Measurements from ENCODE around the gene TGFBR2. TPM values are rescaled to one million over a fixed set of nuclear protein-coding genes. Genes with fewer than 3 reads are reported as not detected.

The TGFBR2 gene
- total and polyA plus RNA-seq, 2 experiments from 2014 or later, result 4.7 to 13.0 TPM

DNA sequence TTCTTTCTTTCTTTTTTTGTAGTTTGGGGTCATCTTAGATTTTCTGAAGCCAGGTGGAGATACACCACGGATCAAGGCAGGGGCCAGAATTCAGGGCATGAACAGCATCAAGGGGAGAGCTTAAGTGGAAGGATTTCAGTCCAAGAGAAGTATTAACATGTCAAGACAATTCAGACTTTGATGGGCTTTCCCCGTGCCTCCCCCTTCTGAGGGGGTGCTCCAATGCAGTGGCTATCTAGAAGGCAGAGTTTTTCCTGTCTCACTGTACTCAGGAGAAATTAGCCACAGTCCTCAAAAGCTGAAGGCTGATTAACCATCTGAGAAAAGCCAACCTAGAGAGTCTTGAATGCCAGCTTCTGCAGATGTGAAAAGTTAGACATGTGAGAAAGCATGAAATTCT, 127.3 kb downstream of the TGFBR2 start:
- Mint-ChIP-seq H3K4me3 (no peak overlapping the region), H3K36me3 (ENCODE audit: low read depth) (no peaks in the 10 kb centered on the region), H3K4me1 (peaks cover 8% of the 10 kb centered on the region; the same call in 2 of the 3 replicates), H3K9me3 (no peaks in the 10 kb centered on the region), H3K27ac (no peak overlapping the region), H3K27me3 (ENCODE audit: insufficient read depth, low read depth, poor library complexity) (no peaks in the 10 kb centered on the region)
- ATAC-seq (no peak), DNase-seq (ENCODE audit: low spot score) (no peak)
- no peaks in the 10 kb centered on the region for H3F3A ChIP-seq (replicated peaks; ENCODE audit: low read depth)
- no peak for TF ChIP-seq ZNF114 (CRISPR knock-in tag; IDR thresholded peaks at IDR 0.05)
- no peak for TF ChIP-seq EZH2 (IDR thresholded peaks at IDR 0.05; ENCODE audit: low read depth, unreplicated experiment)
- TF ChIP-seq STAT1 (IDR thresholded peaks at IDR 0.05; ENCODE audit: unreplicated experiment), result no peak
- H3K79me2 ChIP-seq (replicated peaks; ENCODE audit: insufficient read depth), result no peaks in the 10 kb centered on the region
- H3K4me2 ChIP-seq, result no peak overlapping the region
- no peaks in the 10 kb centered on the region for H3K4me1 ChIP-seq (ENCODE audit: insufficient read depth)
- H2AFZ ChIP-seq, result no peak overlapping the region
- no peak overlapping the region for H3K27ac ChIP-seq (ENCODE audit: low read depth)
- no peaks in the 10 kb centered on the region for H3K27me3 ChIP-seq (ENCODE audit: insufficient read depth)
- no peaks in the 10 kb centered on the region for H3K9me2 ChIP-seq (ENCODE audit: insufficient read depth)
- no peaks in the 10 kb centered on the region for H4K20me1 ChIP-seq (replicated peaks; ENCODE audit: insufficient read depth)
- no peak overlapping the region for H3K4me3 ChIP-seq
- no peaks in the 10 kb centered on the region for H3K36me3 ChIP-seq (ENCODE audit: insufficient read depth)

DNA sequence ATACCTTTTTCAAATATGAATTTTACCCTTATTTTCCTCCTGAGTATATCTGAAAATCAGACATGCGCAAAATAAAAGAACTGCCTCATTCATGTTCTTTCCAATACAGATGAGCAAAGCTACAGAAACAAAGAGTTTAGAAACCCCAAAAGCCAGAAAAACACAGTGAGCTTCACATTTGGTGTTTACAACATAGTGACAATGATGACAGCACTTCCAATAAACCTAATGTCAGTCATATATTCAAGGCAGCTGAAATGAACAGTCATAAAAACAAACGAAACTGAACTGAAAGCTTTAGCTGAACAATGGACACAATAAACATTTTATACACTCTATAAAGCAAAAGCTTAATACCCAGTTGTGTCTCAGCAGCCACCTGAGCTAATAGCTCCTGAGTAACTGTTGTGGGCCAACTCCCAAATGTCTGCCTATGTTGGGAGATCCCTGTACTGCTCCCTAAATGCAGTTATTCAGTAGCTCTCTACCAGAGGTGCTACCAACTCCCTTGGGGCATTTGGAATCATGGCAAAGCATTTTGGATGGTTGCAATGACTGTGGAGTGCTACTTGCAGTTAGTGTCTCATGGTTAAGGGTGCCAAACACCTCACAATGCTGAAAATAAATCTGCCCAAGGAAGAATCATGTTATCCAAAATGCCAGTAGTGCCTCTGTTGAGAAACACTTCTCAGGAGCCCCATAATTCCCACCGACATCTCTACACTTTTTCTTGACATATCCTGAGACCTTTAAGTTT, 131.5 kb downstream of the TGFBR2 start:
- Mint-ChIP-seq H3K9me3 (no peaks in the 10 kb centered on the region), H3K4me1 (peaks cover 6% of the 10 kb centered on the region), H3K4me3 (no peak overlapping the region), H3K27ac (no peak overlapping the region), H3K36me3 (ENCODE audit: low read depth) (no peaks in the 10 kb centered on the region), H3K27me3 (ENCODE audit: insufficient read depth, low read depth, poor library complexity) (no peaks in the 10 kb centered on the region)
- H3K4me3 ChIP-seq, result no peak overlapping the region
- no peaks in the 10 kb centered on the region for H3K79me2 ChIP-seq (replicated peaks; ENCODE audit: insufficient read depth)
- H3K4me2 ChIP-seq, result no peak overlapping the region
- H3K27me3 ChIP-seq (ENCODE audit: insufficient read depth), result no peaks in the 10 kb centered on the region
- peaks cover 4% of the 10 kb centered on the region; the same call in 1 of the 2 replicates for H3K4me1 ChIP-seq (ENCODE audit: insufficient read depth)
- no peak overlapping the region for H2AFZ ChIP-seq
- TF ChIP-seq ZNF331 (CRISPR knock-in tag; IDR thresholded peaks at IDR 0.05; ENCODE audit: low read depth) (no peak), ZNF114 (CRISPR knock-in tag; IDR thresholded peaks at IDR 0.05) (no peak), CREB1 (CRISPR knock-in tag; IDR thresholded peaks at IDR 0.05; ENCODE audit: low read depth) (no peak), NANOG (IDR thresholded peaks at IDR 0.05; ENCODE audit: borderline replicate concordance) (no peak), STAT1 (IDR thresholded peaks at IDR 0.05; ENCODE audit: unreplicated experiment) (no peak)
- TF ChIP-seq, protein P1, sequence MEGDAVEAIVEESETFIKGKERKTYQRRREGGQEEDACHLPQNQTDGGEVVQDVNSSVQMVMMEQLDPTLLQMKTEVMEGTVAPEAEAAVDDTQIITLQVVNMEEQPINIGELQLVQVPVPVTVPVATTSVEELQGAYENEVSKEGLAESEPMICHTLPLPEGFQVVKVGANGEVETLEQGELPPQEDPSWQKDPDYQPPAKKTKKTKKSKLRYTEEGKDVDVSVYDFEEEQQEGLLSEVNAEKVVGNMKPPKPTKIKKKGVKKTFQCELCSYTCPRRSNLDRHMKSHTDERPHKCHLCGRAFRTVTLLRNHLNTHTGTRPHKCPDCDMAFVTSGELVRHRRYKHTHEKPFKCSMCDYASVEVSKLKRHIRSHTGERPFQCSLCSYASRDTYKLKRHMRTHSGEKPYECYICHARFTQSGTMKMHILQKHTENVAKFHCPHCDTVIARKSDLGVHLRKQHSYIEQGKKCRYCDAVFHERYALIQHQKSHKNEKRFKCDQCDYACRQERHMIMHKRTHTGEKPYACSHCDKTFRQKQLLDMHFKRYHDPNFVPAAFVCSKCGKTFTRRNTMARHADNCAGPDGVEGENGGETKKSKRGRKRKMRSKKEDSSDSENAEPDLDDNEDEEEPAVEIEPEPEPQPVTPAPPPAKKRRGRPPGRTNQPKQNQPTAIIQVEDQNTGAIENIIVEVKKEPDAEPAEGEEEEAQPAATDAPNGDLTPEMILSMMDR (conservative IDR thresholded peaks at IDR 0.05; ENCODE audit: low read depth in 2 of 2), result no peak
- H3K9me2 ChIP-seq (ENCODE audit: insufficient read depth), result 0 out of 2 replicates have a peak, but pooled peaks cover 3% of the 10 kb centered on the region
- H3K36me3 ChIP-seq (ENCODE audit: insufficient read depth), result no peaks in the 10 kb centered on the region
- H4K20me1 ChIP-seq (replicated peaks; ENCODE audit: insufficient read depth), result no peaks in the 10 kb centered on the region
- DNase-seq (ENCODE audit: low spot score), result no peak
- no peak overlapping the region for H3K27ac ChIP-seq (ENCODE audit: low read depth)
- ATAC-seq, result no peak
- no peaks in the 10 kb centered on the region for H3F3A ChIP-seq (replicated peaks; ENCODE audit: low read depth)

DNA sequence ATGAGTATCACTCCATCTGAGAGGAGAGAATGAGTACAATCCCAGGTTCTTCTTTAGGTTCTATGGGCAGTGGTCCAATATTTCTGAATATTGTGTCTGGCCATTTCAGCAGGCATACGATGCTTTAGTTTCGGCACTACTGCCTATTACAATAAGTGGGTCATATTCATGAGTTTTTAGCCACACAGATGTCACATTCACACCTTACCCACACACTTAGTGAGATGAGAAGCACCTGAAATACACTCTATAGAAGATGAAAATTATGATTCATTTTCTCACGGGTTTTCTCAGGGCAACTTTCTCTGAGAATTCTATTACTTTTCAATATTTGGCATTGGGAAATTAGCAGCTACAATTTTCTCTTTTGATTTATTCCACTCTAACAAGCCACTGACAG, 132.2 kb downstream of the TGFBR2 start:
- H3K4me1 Mint-ChIP-seq, result peaks cover 13% of the 10 kb centered on the region
- no peak overlapping the region for H3K27ac ChIP-seq (ENCODE audit: low read depth)
- no peak overlapping the region for H3K4me3 Mint-ChIP-seq
- no peaks in the 10 kb centered on the region for H3K9me3 Mint-ChIP-seq
- H3K27me3 ChIP-seq (ENCODE audit: insufficient read depth), result no peaks in the 10 kb centered on the region
- H3K36me3 ChIP-seq (ENCODE audit: insufficient read depth), result no peaks in the 10 kb centered on the region
- no peak for DNase-seq (ENCODE audit: low spot score)
- ATAC-seq, result no peak
- H3K4me2 ChIP-seq, result no peak overlapping the region
- H3K36me3 Mint-ChIP-seq (ENCODE audit: low read depth), result no peaks in the 10 kb centered on the region
- H4K20me1 ChIP-seq (replicated peaks; ENCODE audit: insufficient read depth), result no peaks in the 10 kb centered on the region
- no peak overlapping the region for H3K4me3 ChIP-seq
- H2AFZ ChIP-seq, result no peak overlapping the region
- H3K27ac Mint-ChIP-seq, result no peak overlapping the region
- H3K27me3 Mint-ChIP-seq (ENCODE audit: insufficient read depth, low read depth, poor library complexity), result no peaks in the 10 kb centered on the region
- no peaks in the 10 kb centered on the region for H3K79me2 ChIP-seq (replicated peaks; ENCODE audit: insufficient read depth)
- H3K4me1 ChIP-seq (ENCODE audit: insufficient read depth), result peaks cover 10% of the 10 kb centered on the region
- no peaks in the 10 kb centered on the region for H3F3A ChIP-seq (replicated peaks; ENCODE audit: low read depth)
- H3K9me2 ChIP-seq (ENCODE audit: insufficient read depth), result 0 out of 2 replicates have a peak, but pooled peaks cover 3% of the 10 kb centered on the region
- no peak for TF ChIP-seq EZH2 (IDR thresholded peaks at IDR 0.05; ENCODE audit: low read depth, unreplicated experiment)
- TF ChIP-seq, protein P2, sequence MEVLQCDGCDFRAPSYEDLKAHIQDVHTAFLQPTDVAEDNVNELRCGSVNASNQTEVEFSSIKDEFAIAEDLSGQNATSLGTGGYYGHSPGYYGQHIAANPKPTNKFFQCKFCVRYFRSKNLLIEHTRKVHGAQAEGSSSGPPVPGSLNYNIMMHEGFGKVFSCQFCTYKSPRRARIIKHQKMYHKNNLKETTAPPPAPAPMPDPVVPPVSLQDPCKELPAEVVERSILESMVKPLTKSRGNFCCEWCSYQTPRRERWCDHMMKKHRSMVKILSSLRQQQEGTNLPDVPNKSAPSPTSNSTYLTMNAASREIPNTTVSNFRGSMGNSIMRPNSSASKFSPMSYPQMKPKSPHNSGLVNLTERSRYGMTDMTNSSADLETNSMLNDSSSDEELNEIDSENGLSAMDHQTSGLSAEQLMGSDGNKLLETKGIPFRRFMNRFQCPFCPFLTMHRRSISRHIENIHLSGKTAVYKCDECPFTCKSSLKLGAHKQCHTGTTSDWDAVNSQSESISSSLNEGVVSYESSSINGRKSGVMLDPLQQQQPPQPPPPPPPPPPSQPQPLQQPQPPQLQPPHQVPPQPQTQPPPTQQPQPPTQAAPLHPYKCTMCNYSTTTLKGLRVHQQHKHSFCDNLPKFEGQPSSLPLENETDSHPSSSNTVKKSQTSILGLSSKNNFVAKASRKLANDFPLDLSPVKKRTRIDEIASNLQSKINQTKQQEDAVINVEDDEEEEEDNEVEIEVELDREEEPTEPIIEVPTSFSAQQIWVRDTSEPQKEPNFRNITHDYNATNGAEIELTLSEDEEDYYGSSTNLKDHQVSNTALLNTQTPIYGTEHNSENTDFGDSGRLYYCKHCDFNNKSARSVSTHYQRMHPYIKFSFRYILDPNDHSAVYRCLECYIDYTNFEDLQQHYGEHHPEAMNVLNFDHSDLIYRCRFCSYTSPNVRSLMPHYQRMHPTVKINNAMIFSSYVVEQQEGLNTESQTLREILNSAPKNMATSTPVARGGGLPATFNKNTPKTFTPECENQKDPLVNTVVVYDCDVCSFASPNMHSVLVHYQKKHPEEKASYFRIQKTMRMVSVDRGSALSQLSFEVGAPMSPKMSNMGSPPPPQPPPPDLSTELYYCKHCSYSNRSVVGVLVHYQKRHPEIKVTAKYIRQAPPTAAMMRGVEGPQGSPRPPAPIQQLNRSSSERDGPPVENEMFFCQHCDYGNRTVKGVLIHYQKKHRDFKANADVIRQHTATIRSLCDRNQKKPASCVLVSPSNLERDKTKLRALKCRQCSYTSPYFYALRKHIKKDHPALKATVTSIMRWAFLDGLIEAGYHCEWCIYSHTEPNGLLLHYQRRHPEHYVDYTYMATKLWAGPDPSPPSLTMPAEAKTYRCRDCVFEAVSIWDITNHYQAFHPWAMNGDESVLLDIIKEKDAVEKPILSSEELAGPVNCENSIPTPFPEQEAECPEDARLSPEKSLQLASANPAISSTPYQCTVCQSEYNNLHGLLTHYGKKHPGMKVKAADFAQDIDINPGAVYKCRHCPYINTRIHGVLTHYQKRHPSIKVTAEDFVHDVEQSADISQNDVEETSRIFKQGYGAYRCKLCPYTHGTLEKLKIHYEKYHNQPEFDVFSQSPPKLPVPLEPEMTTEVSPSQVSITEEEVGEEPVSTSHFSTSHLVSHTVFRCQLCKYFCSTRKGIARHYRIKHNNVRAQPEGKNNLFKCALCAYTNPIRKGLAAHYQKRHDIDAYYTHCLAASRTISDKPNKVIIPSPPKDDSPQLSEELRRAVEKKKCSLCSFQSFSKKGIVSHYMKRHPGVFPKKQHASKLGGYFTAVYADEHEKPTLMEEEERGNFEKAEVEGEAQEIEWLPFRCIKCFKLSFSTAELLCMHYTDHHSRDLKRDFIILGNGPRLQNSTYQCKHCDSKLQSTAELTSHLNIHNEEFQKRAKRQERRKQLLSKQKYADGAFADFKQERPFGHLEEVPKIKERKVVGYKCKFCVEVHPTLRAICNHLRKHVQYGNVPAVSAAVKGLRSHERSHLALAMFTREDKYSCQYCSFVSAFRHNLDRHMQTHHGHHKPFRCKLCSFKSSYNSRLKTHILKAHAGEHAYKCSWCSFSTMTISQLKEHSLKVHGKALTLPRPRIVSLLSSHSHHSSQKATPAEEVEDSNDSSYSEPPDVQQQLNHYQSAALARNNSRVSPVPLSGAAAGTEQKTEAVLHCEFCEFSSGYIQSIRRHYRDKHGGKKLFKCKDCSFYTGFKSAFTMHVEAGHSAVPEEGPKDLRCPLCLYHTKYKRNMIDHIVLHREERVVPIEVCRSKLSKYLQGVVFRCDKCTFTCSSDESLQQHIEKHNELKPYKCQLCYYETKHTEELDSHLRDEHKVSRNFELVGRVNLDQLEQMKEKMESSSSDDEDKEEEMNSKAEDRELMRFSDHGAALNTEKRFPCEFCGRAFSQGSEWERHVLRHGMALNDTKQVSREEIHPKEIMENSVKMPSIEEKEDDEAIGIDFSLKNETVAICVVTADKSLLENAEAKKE (CRISPR knock-in tag; IDR thresholded peaks at IDR 0.05), result no peak

All from GM23338 (cell line).